DOHH2 (cell line): ENCODE results near the gene RHOT1.

ENCODE experiments used
- CTCF ChIP-seq: fragments of 200-600 bp; sonication (generic); IDR thresholded peaks from one replicate; pipeline ENCODE4 v1.5.1; 2014; ENCODE audit warnings: antibody characterized with exemption, mild to moderate bottlenecking, low read depth, low read length; ENCODE audit not compliant: poor library complexity, severe bottlenecking
- EZH2phosphoT487 ChIP-seq: fragments of 200-600 bp; sonication (generic); IDR thresholded peaks from 2 replicates; pipeline ENCODE4 v1.6.1; 2017; ENCODE audit warnings: borderline replicate concordance, mild to moderate bottlenecking, antibody characterized with exemption, low read length, moderate library complexity, mixed read lengths

GRCh38 chr17:32099686-32100085 is 42.6 kb upstream of the RHOT1 start:
- no peak for TF ChIP-seq CTCF
- TF ChIP-seq EZH2phosphoT487 = no peak
